Fibroblast of lung (primary cell): Measurements from ENCODE around the gene COBL. TPM values are rescaled to one million over a fixed set of nuclear protein-coding genes. Genes with fewer than 3 reads are reported as not detected.

Experiments
- DNase-seq, 2 donors: peaks; one replicate each; pipeline versions ENCODE4 v3.0.0 to v3.0.0-alpha.2; 2010; ENCODE audit warnings: low read depth in 2 of 2
- H2AFZ ChIP-seq: 2 replicates; pipeline ENCODE4 v1.5.1; 2012; ENCODE audit warnings: low read length, control low read depth, inconsistent platforms
- H3K27ac ChIP-seq: 2 replicates; pipeline ENCODE4 v1.5.1; 2011; ENCODE audit warnings: low read length, control low read depth; ENCODE audit not compliant: insufficient read depth
- H3K27me3 ChIP-seq: 2 replicates; pipeline ENCODE4 v1.5.1; 2011; ENCODE audit warnings: mild to moderate bottlenecking, low read length; ENCODE audit not compliant: control insufficient read depth, insufficient read depth
- H3K36me3 ChIP-seq: 2 replicates; pipeline ENCODE4 v1.5.1; 2011; ENCODE audit warnings: low read length; ENCODE audit not compliant: control insufficient read depth, insufficient read depth
- H3K4me1 ChIP-seq: 2 replicates; pipeline ENCODE4 v1.5.1; 2011; ENCODE audit warnings: low read length; ENCODE audit not compliant: control insufficient read depth, insufficient read depth; ENCODE audit errors: extremely low read depth
- H3K4me2 ChIP-seq: 2 replicates; pipeline ENCODE4 v1.5.1; 2011; ENCODE audit warnings: low read length, control low read depth; ENCODE audit not compliant: insufficient read depth; ENCODE audit errors: extremely low read depth
- H3K4me3 ChIP-seq, 4 experiments: fragments of 200-600 bp in 1 of 4; sonication (generic) in 1 of 4; replicated peaks in 1 of 4; 2 replicates each; pipeline ENCODE4 v1.5.1; 2011 to 2016; ENCODE audit warnings: low read length in 4 of 4, low read depth in 3 of 4, mild to moderate bottlenecking in 3 of 4, control low read depth in 2 of 4, inconsistent platforms in 1 of 4, mixed read lengths in 1 of 4; ENCODE audit not compliant: insufficient read depth in 1 of 4; ENCODE audit errors: control extremely low read depth in 1 of 4
- H3K79me2 ChIP-seq: 2 replicates; pipeline ENCODE4 v1.5.1; 2012; ENCODE audit warnings: mild to moderate bottlenecking, low read length, inconsistent platforms; ENCODE audit not compliant: control insufficient read depth, insufficient read depth
- H3K9ac ChIP-seq: 2 replicates; pipeline ENCODE4 v1.5.1; 2011; ENCODE audit warnings: mild to moderate bottlenecking, low read length, control low read depth; ENCODE audit not compliant: insufficient read depth
- H3K9me3 ChIP-seq: 2 replicates; pipeline ENCODE4 v1.5.1; 2012; ENCODE audit warnings: low read depth, low read length; ENCODE audit not compliant: control insufficient read depth, insufficient read depth
- H4K20me1 ChIP-seq: 2 replicates; pipeline ENCODE4 v1.5.1; 2011; ENCODE audit warnings: low read length; ENCODE audit not compliant: control insufficient read depth, insufficient read depth; ENCODE audit errors: extremely low read depth
- EZH2 ChIP-seq: IDR thresholded peaks from 2 replicates; pipeline ENCODE4 v1.5.1; 2012; ENCODE audit warnings: low read length, control low read depth, mild to moderate bottlenecking; ENCODE audit errors: missing control alignments
- polyA plus RNA-seq, 2 donors: library from polyadenylated mRNA; depleted of rRNA in 1 of 2; stranded (reverse) in 1 of 2; unstranded in 1 of 2; fragments of >200 nt; gene quantifications; 2 replicates each; pipeline ENCODE4 v1.2.1, GENCODE V29; 2011 to 2012; ENCODE audit warnings: missing spikeins in 1 of 2
- total RNA-seq: library from RNA; depleted of rRNA; stranded (reverse); fragments of >200 nt; gene quantifications from 2 replicates; pipeline ENCODE4 v1.2.1, GENCODE V29; 2014
- TF ChIP-seq, protein P1 (sequence below), 2 donors: IDR thresholded peaks in 1 of 2; conservative IDR thresholded peaks in 1 of 2; 1 replicate in 1 of 2; 2 replicates in 1 of 2; pipeline ENCODE4 v1.5.1; 2011 to 2012; ENCODE audit warnings: low read length in 2 of 2, control low read depth in 1 of 2, inconsistent platforms in 1 of 2, low read depth in 1 of 2, mild to moderate bottlenecking in 1 of 2

The COBL gene
- total and polyA plus RNA-seq, 2 donors (not counting 1 experiment from before 2014, with no cell fraction given): 0.10 to 0.33 TPM

DNA sequence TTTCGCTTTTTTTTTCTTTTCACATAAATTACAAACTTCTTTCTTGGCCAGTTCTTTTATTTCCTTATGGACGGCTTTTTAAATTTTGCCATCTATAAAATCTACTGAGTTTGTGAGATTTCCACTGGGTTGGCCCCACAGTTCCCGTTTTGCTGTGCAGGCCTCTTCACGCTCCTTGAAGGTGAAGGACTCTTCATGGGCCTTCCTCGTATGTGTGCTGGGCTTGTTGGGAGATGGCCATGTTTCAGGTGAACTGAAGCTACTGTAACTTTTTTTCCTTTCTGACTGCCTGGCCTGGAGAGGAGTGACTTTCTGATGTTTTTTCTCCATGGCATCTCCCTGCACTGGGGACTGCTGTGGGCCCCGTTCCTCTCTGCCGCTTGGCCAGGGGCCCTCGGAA, 262.4 kb downstream of the COBL start:
- no peaks in the 10 kb centered on the region for H3K9me3 ChIP-seq
- H3K9ac ChIP-seq: no peak overlapping the region
- H3K4me3 ChIP-seq: no peak overlapping the region
- no peaks in the 10 kb centered on the region for H3K4me1 ChIP-seq
- no peaks in the 10 kb centered on the region for H3K36me3 ChIP-seq
- TF ChIP-seq EZH2: no peak
- TF ChIP-seq, protein P1, sequence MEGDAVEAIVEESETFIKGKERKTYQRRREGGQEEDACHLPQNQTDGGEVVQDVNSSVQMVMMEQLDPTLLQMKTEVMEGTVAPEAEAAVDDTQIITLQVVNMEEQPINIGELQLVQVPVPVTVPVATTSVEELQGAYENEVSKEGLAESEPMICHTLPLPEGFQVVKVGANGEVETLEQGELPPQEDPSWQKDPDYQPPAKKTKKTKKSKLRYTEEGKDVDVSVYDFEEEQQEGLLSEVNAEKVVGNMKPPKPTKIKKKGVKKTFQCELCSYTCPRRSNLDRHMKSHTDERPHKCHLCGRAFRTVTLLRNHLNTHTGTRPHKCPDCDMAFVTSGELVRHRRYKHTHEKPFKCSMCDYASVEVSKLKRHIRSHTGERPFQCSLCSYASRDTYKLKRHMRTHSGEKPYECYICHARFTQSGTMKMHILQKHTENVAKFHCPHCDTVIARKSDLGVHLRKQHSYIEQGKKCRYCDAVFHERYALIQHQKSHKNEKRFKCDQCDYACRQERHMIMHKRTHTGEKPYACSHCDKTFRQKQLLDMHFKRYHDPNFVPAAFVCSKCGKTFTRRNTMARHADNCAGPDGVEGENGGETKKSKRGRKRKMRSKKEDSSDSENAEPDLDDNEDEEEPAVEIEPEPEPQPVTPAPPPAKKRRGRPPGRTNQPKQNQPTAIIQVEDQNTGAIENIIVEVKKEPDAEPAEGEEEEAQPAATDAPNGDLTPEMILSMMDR (conservative IDR thresholded peaks at IDR 0.05 in 1 of 2, IDR thresholded peaks at IDR 0.05 in 1 of 2; ENCODE audit: low read depth in 1 of 2, low read length in 2 of 2): no peak
- no peak overlapping the region for H3K27ac ChIP-seq
- no peak for DNase-seq
- H3K27me3 ChIP-seq: peaks cover 6% of the 10 kb centered on the region
- H3K4me2 ChIP-seq: no peak overlapping the region
- H2AFZ ChIP-seq: no peak overlapping the region
- H4K20me1 ChIP-seq: no peaks in the 10 kb centered on the region
- H3K79me2 ChIP-seq: no peaks in the 10 kb centered on the region

GRCh38 chr7:51053160-51053925, 263.3 kb downstream of the COBL start:
- no peak overlapping the region for H3K9ac ChIP-seq
- no peaks in the 10 kb centered on the region for H3K36me3 ChIP-seq
- no peak for DNase-seq
- no peak overlapping the region for H3K4me3 ChIP-seq
- peaks cover 6% of the 10 kb centered on the region for H3K27me3 ChIP-seq
- H3K4me1 ChIP-seq: no peaks in the 10 kb centered on the region
- H4K20me1 ChIP-seq: no peaks in the 10 kb centered on the region
- no peak overlapping the region for H3K27ac ChIP-seq
- H3K9me3 ChIP-seq: no peaks in the 10 kb centered on the region
- TF ChIP-seq, protein P1 (conservative IDR thresholded peaks at IDR 0.05 in 1 of 2, IDR thresholded peaks at IDR 0.05 in 1 of 2; ENCODE audit: low read depth in 1 of 2, low read length in 2 of 2): no peak
- TF ChIP-seq EZH2: no peak
- no peak overlapping the region for H3K4me2 ChIP-seq
- no peaks in the 10 kb centered on the region for H3K79me2 ChIP-seq
- no peak overlapping the region for H2AFZ ChIP-seq

DNA sequence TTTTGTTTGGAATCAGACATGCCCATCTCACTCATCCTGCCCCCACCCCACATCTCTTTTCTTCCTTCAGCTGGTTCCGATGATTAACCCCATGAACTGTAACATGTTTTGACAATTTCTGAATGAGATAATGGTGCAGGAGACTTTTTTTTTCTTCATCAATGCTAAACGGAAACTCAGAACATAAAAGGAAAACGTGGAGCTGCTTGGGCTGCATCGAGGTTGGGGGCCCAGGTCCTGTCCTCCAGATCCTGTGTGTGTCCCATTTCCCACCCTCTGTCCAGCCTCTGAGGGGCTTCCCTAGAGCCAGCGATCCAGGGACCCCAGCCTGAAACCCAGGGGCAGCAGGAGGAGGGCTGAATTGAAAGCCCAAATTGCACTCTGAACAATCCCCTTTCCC, 270.1 kb downstream of the COBL start:
- Histone ChIP-seq H3K4me2 (no peak overlapping the region), H3K4me1 (peaks cover 6% of the 10 kb centered on the region), H3K4me3 (no peak overlapping the region), H3K9ac (no peak overlapping the region), H3K36me3 (no peaks in the 10 kb centered on the region), H3K27ac (no peak overlapping the region), H3K79me2 (no peaks in the 10 kb centered on the region), H4K20me1 (no peaks in the 10 kb centered on the region), H3K27me3 (peaks cover 6% of the 10 kb centered on the region), H2AFZ (no peak overlapping the region), H3K9me3 (no peaks in the 10 kb centered on the region)
- TF ChIP-seq EZH2: no peak
- TF ChIP-seq, protein P1 (conservative IDR thresholded peaks at IDR 0.05 in 1 of 2, IDR thresholded peaks at IDR 0.05 in 1 of 2; ENCODE audit: low read depth in 1 of 2, low read length in 2 of 2): no peak
- no peak for DNase-seq
